Type B pancreatic cell (in vitro differentiated cells): ENCODE measurements around the gene SPRED2. TPM values are rescaled to one million over a fixed set of nuclear protein-coding genes. Genes with fewer than 3 reads are reported as not detected.

Source experiments
- DNase-seq: peaks from one replicate; pipeline ENCODE4 v3.0.0; 2021; ENCODE audit warnings: mixed read lengths; ENCODE audit not compliant: unreplicated experiment; ENCODE audit errors: extremely low spot score
- H3K27ac Mint-ChIP-seq: 2 replicates; pipeline ENCODE4 v1.8.0; 2021; ENCODE audit warnings: mild to moderate bottlenecking, mixed read lengths
- H3K27me3 Mint-ChIP-seq: 2 replicates; pipeline ENCODE4 v1.8.0; 2021; ENCODE audit warnings: mixed read lengths
- H3K36me3 Mint-ChIP-seq: 2 replicates; pipeline ENCODE4 v1.8.0; 2021; ENCODE audit warnings: mixed read lengths
- H3K4me1 Mint-ChIP-seq: one replicate; pipeline ENCODE4 v1.8.0; 2021; ENCODE audit warnings: mixed read lengths; ENCODE audit not compliant: unreplicated experiment
- H3K4me3 Mint-ChIP-seq: 2 replicates; pipeline ENCODE4 v1.8.0; 2021; ENCODE audit warnings: mild to moderate bottlenecking, mixed read lengths
- H3K9me3 Mint-ChIP-seq: 2 replicates; pipeline ENCODE4 v1.8.0; 2021; ENCODE audit warnings: mixed read lengths
- total RNA-seq: library from RNA; stranded (reverse); gene quantifications from 2 replicates; pipeline ENCODE4 v1.2.1, GENCODE V29; 2021; ENCODE audit warnings: low replicate concordance
- TF ChIP-seq, protein P1 (sequence below): fragments of 200-600 bp; sonication (generic); conservative IDR thresholded peaks from 2 replicates; pipeline ENCODE4 v1.5.0; 2021; ENCODE audit warnings: antibody characterized with exemption, mild to moderate bottlenecking

Gene SPRED2
- total RNA-seq, 1 donor from 2014 or later = 38.9 TPM

DNA sequence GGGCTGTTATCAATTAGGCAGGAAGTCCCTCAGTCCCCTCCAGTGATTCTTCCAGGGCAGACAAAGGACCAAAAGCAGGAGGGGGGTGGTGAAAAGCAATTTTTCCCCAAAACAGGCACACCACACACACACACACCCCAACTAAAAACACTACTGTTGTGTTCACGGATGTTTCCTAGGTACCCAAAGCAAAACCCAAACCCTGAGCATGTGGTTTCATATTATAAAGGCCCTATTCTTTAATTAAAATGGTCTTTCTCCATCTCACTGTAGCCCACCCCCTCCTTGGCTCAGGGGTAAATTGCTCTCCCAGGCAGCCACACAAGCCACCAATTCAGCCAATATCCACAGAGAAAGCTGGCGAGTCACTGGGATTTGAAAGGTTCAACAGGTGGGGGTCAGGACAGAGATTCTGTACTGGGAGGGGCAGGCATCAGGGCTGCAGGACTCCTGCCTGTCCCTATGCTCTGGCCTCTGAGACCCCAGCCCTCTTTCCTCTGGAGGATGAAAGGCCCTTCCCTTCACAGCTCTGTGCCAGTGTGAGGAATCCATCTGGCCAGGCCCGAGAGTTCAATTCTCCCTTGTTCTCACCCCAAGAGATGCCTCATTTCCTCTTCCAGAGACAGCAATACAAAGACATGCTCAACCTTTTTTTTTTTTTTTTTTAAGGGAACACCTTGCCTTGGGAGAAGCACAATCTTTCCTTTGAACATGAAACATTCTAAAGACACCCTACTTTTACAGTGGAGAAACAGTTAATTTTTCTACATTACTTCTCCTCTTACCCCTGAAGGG is 43.6 kb downstream of the SPRED2 start:
- no peaks in the 10 kb centered on the region for H3K36me3 Mint-ChIP-seq
- H3K27ac Mint-ChIP-seq = peak overlapping the region; percentile 29
- TF ChIP-seq, protein P1, sequence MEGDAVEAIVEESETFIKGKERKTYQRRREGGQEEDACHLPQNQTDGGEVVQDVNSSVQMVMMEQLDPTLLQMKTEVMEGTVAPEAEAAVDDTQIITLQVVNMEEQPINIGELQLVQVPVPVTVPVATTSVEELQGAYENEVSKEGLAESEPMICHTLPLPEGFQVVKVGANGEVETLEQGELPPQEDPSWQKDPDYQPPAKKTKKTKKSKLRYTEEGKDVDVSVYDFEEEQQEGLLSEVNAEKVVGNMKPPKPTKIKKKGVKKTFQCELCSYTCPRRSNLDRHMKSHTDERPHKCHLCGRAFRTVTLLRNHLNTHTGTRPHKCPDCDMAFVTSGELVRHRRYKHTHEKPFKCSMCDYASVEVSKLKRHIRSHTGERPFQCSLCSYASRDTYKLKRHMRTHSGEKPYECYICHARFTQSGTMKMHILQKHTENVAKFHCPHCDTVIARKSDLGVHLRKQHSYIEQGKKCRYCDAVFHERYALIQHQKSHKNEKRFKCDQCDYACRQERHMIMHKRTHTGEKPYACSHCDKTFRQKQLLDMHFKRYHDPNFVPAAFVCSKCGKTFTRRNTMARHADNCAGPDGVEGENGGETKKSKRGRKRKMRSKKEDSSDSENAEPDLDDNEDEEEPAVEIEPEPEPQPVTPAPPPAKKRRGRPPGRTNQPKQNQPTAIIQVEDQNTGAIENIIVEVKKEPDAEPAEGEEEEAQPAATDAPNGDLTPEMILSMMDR = no peak
- H3K9me3 Mint-ChIP-seq = no peaks in the 10 kb centered on the region
- no peak overlapping the region for H3K4me3 Mint-ChIP-seq
- DNase-seq = no peak
- peaks cover 57% of the 10 kb centered on the region for H3K4me1 Mint-ChIP-seq
- H3K27me3 Mint-ChIP-seq = no peaks in the 10 kb centered on the region

DNA sequence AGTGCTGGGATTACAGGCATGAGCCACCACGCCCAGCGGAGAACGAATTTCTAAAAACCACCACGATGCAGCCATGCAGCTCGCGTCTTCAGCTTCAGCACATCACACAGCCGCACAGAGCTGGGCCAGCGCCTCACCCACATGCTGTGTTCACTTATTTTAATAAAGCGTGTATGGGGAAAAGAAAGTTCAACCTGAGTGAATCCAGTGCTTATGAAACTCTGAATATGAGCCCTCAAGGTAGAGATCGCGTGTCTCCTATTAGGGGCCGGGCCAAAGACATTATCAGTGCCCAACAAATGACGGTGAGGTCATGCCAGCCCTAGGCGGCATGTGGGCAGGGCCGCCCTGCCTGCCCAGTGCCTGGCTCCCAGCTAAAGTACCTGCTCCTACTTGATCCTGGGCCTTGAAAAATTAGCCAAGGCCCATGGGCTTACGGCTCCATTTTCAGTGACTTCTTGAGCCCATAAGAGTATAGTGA is 44.3 kb downstream of the SPRED2 start:
- DNase-seq = no peak
- Mint-ChIP-seq H3K4me3 (no peak overlapping the region), H3K4me1 (peaks cover 64% of the 10 kb centered on the region), H3K27ac (peak overlapping the region; percentile 29), H3K9me3 (no peaks in the 10 kb centered on the region), H3K27me3 (no peaks in the 10 kb centered on the region), H3K36me3 (no peaks in the 10 kb centered on the region)
- TF ChIP-seq, protein P1 = no peak

DNA sequence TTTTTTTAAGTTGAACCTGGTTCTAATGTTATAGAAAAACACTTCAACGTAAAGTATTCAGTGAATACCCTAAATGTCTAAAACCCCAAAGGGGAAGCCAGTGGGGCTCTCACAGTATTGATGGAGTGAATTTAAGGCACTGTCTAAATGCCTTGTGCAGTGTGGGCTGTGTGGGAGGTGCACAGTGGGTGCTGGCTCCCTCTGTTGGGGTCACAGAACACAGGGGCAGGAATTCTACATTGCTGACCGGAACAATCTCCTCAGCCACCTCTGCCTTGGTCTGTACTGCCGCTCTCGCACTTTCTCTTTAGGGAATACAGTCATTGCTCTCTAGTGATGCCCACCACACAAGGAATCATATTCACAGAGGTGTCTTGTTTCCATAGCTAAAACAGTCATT is 45.4 kb downstream of the SPRED2 start:
- no peaks in the 10 kb centered on the region for H3K27me3 Mint-ChIP-seq
- H3K27ac Mint-ChIP-seq = peak overlapping the region; percentile 64
- H3K4me3 Mint-ChIP-seq = no peak overlapping the region
- H3K9me3 Mint-ChIP-seq = no peaks in the 10 kb centered on the region
- H3K4me1 Mint-ChIP-seq = peaks cover 69% of the 10 kb centered on the region
- no peaks in the 10 kb centered on the region for H3K36me3 Mint-ChIP-seq
- TF ChIP-seq, protein P1 = no peak
- no peak for DNase-seq

- H3K9me3 Mint-ChIP-seq = no peaks in the 10 kb centered on the region
- H3K4me3 Mint-ChIP-seq = no peak overlapping the region
- H3K36me3 Mint-ChIP-seq = no peaks in the 10 kb centered on the region
- no peak for DNase-seq
- H3K27ac Mint-ChIP-seq = no peak overlapping the region
- no peaks in the 10 kb centered on the region for H3K27me3 Mint-ChIP-seq
- TF ChIP-seq, protein P1 = no peak
- peaks cover 72% of the 10 kb centered on the region for H3K4me1 Mint-ChIP-seq
Measured at GRCh38 chr2:65386344-65386743, 46.1 kb downstream of the SPRED2 start.

DNA sequence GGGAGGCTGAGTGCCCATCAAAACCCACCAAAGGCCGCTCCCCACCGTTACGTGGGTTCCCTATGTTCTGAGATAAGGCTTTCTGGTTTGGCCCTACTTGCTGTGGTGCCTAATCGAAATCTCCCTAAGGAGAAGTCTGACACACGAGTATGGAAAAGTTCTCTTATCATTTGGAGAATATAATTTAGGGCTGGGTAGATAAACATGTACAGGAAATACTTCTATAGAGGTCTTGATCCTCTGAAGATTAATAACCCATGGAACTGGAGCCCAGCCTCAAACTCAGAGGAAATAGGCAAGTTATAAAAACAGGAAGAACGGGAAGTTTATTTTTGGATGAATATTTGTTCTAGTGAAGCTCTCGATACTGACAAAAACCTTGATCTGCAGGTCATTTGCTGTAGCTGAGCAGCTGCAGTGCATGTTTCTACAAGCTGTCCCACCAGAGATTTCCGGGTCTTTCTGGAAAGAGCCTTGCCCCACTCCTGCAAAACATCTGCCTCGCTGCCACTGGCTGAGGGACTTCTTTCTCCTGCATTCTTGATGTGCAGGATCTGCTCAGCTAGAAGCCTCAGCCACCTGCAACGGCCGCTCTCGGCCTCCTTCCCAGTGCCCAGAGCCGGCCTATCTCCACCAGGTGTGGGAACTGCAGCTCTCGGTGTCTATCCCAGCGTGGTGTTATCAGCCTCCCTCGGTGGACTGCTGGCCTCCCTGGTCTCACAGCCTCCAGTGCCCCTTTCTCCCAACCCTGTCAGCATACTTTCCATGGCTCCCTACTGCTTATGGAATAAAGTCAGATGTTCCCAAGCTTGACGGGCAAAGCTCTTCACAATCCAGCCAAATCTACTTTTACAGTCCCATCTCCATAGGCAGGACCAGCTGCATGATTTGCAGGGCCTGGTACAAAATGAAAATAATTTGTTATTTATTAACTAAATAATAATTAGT is 48.6 kb downstream of the SPRED2 start:
- peak overlapping the region; percentile 2 for H3K4me3 Mint-ChIP-seq
- no peak for DNase-seq
- peak overlapping the region; percentile 91 for H3K27ac Mint-ChIP-seq
- no peaks in the 10 kb centered on the region for H3K9me3 Mint-ChIP-seq
- H3K4me1 Mint-ChIP-seq = peaks cover 67% of the 10 kb centered on the region
- H3K27me3 Mint-ChIP-seq = no peaks in the 10 kb centered on the region
- no peaks in the 10 kb centered on the region for H3K36me3 Mint-ChIP-seq
- TF ChIP-seq, protein P1 = no peak
